GM12875 (cell line): ENCODE data around the gene CDH12.
"Not testable (repeated sequence)": the region's sequence is repeated elsewhere in the genome, so short reads cannot be mapped to it uniquely, and the experiment has no call there.

Experiments used
- H3K4me3 ChIP-seq: one replicate; pipeline ENCODE4 v1.5.1; 2011; ENCODE audit warnings: low read depth, low read length, control low read depth
- TF ChIP-seq, protein P1 (sequence below): IDR thresholded peaks from 2 replicates; pipeline ENCODE4 v1.5.1; 2011; ENCODE audit warnings: low read depth, mild to moderate bottlenecking, control low read depth, inconsistent platforms, low read length, moderate library complexity, borderline replicate concordance; ENCODE audit not compliant: insufficient read depth

The CDH12 gene

DNA sequence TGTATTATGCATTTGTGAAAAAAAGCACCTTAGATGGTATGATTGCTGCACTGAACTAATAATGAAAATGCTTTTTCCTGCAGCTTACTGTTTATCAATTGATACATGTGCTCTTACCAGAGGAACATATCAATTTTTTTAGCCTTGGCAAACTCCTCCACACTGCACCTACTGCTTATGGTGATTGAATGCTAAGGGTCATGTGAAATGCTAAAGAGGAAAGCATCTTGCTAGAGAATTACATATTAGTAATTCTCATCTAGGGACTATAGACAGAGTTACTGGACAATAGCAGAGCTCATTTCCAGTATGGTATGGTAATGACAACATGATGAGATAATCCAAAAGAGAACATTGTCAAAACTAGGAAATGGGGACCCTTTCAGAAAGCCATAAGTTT lies 817.1 kb downstream of the CDH12 start:
- no peak overlapping the region for H3K4me3 ChIP-seq
- TF ChIP-seq, protein P1, sequence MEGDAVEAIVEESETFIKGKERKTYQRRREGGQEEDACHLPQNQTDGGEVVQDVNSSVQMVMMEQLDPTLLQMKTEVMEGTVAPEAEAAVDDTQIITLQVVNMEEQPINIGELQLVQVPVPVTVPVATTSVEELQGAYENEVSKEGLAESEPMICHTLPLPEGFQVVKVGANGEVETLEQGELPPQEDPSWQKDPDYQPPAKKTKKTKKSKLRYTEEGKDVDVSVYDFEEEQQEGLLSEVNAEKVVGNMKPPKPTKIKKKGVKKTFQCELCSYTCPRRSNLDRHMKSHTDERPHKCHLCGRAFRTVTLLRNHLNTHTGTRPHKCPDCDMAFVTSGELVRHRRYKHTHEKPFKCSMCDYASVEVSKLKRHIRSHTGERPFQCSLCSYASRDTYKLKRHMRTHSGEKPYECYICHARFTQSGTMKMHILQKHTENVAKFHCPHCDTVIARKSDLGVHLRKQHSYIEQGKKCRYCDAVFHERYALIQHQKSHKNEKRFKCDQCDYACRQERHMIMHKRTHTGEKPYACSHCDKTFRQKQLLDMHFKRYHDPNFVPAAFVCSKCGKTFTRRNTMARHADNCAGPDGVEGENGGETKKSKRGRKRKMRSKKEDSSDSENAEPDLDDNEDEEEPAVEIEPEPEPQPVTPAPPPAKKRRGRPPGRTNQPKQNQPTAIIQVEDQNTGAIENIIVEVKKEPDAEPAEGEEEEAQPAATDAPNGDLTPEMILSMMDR = no peak

DNA sequence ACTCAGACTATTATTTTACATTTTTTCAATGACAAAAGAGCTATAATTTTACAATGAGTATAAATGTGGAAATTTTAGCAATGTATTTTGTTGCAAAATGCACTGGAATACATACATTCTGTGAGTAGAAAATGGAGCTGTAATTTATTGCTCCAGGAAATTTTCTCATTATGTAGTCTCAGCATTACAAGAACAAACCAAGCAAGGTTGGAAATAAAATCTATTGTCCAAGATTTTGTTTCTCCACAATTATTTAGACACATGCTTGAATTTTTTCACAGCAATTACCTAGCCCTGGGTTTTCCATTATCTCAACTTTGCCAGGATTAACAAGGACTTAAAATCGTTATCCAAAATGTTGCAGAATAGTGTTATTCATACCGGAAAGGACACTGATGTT lies 820.1 kb downstream of the CDH12 start:
- H3K4me3 ChIP-seq = no peak overlapping the region
- TF ChIP-seq, protein P1 = no peak

DNA sequence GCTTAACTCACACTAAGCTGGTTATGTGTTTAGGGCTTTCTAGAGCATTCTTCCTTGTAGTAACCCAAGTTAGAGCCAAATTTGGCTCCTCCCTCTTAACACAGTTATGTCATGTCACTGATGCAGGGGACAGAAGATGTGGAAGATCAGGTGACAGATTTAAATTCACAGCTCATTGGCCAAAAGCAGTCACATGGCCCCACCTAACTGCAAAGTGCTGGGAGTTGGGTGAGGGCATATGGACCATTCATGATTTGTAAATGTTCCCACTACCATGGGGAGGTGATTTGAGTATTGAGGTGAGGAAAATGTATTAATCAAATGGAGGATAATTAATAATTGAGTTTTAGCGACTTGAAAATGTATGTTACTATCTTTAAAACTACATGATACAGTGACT lies 829.4 kb downstream of the CDH12 start:
- H3K4me3 ChIP-seq = no peak overlapping the region
- TF ChIP-seq, protein P1 = no peak

DNA sequence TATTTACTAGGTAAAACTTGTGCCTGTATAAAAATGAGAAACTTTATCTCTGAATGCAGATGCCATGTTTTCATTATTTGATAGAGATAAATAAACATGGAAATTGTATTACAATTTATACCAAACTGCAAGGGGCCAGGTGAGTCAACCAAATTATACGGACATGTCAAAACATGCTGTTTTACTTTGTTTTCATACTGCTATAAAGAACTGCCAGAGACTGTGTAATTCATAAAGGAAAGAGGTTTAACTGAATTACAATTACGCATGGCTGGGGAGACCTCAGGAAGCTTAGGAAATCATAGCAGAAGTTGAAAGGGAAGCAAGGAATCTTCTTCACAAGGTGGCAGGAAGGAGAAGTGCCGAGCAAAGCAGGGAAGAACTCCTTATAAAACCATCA lies 840.3 kb downstream of the CDH12 start:
- H3K4me3 ChIP-seq = not testable (repeated sequence)

DNA sequence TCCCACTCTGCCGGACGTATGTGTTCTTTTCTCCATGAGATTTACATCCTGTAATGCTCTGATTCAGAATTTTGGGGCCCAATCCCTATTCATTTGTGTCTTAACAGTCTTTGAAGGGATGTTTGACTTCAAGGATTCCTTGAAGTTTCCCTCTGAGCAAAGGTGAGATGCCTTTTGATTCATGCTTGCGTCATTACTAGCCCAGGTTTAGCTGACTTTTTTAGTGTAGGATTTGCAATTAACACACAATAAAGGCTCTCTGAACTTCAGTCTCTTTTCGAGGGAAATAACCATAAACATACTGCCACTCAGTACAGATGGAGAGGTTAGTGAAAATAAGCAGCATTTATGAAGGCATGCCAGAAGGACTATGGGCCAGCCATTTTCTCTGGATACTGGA lies 842.3 kb downstream of the CDH12 start:
- not testable (repeated sequence) for H3K4me3 ChIP-seq

DNA sequence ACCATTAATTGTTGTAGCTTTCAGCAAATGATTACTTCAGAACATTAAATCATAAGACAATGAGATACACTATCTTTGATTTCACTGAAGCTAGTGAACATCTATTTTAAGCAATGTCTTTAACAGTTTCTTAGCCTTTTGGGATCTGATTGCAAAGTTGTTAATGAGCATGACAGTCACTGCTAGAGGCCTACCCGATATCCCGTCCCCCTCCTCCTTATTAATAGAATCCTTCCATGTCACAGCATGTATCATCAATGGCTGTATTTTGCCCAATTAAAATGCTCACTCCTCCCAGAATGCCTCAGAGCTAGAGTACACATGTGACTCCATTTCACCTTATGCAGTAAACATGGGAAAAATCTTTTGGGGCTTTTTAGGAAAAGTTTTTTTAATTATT lies 852.0 kb downstream of the CDH12 start:
- not testable (repeated sequence) for H3K4me3 ChIP-seq

DNA sequence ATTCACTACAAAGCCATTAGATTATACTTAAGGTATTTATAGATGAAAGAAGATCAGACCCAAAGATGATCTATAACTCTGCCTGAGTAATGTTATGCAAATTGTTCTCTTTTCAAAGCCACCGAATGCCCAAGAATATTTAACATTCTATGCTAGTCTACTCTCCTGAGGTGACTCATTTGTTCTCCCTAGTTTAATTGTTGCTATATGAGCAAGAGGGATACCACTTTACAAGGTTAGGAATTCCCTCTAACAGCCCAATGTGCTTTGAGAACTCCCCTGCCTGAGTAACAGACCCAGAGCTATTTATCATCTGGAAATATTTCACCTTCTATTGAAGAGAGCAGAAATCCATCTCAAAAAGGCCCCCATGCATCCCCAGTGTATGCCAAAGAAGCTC lies 867.3 kb downstream of the CDH12 start:
- H3K4me3 ChIP-seq = not testable (repeated sequence)

DNA sequence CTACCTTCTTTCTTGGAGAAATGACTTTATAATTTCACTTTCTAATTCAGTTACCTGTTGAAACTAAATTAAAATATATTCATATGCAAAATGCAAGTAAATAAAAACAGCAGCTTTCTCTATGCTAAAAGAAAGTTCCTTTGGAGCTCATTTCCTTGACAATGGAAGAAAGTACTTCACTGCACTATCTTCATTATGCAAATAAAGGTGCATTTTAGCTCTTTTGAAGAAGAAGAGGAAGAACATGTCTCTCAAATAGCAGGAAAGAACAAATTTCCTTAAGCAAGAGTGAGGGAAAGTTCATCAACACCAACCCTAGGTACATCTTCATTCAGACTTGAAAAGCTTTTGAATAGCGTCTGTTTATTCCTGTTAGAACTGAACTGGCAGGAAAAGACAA lies 901.6 kb downstream of the CDH12 start:
- H3K4me3 ChIP-seq = not testable (repeated sequence)

DNA sequence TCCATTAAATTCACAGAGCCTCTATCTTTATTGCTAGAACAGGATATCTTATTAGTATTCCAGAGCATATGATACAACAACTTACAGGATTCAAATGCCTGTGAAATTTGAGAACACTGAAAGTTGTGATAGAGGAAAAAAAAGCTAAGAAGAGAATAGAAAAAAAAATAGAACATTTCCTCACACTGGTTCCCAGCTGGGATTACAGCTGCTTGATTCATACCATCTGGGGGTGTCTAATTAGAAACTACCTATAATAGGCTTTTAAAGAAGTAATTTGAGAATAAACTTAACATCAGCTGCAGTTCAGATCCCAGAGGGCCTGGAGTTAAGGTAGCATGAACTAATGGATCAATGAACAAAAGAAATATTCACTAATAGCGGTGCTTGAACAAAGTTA lies 922.0 kb downstream of the CDH12 start:
- H3K4me3 ChIP-seq = no peak overlapping the region
- TF ChIP-seq, protein P1 = no peak

DNA sequence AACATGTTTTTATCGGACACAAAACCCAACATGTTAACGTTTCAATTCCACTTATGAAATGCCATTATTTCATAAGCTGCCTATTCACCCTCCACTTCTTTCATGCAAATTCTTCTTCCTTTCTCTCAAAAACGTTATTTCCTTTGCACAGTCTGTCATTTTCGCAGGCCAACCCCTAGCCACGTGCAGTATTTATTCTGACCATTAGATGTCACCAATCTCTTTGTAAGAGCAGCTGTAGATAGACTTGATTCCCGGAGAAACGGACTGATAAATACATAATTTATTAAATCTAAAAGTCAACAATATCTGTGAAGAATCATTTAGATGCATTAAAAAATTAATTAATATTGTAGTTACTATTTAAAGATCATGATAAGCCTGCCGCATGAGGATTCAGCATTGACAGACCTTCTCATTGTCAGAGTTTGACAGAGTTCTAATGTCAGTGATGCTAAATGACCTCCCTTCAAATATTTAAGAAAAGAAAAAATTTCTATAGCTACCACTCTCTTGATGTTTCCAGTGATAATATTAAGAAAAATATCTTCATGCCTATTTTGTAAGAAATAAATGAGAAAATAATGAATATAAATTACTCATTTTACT lies 933.6 kb downstream of the CDH12 start:
- no peak overlapping the region for H3K4me3 ChIP-seq
- TF ChIP-seq, protein P1 = peak; percentile 47; the same call in 1 of the 2 replicates
